HCT116 (cell line): ENCODE results near the gene STAG1. TPM values are rescaled to one million over a fixed set of nuclear protein-coding genes. Genes with fewer than 3 reads are reported as not detected.

Experiments
- ATAC-seq: fragments of 200-7000 bp; cut with Tn5 transposase; 2 replicates; pipeline ENCODE4 v1.9.1; 2020; ENCODE audit warnings: mild to moderate bottlenecking, moderate library complexity
- BruUV-seq: library from RNA; stranded (reverse); fragments of 400-500 nt; replicated peaks from 2 replicates; lab custom pipeline; 2021; lab: Mats Ljungman, UMichigan
- CTCF ChIA-PET: fragments of 300-600 bp; sonication (Branson Sonifier 250); formaldehyde crosslinking; loops from one replicate; lab custom pipeline; 2021; ENCODE audit warnings: antibody characterized with exemption; lab: Charles Lee
- POLR2A ChIA-PET: fragments of 300-600, 350-600 bp; sonication (Branson Sonifier 250); formaldehyde crosslinking; loops from one replicate; lab custom pipeline; 2021; ENCODE audit warnings: antibody characterized with exemption; lab: Charles Lee
- RAD21 ChIA-PET, 2 experiments: fragments of 300-600 bp; sonication (Branson Sonifier 250); formaldehyde crosslinking; loops; one replicate each; lab custom pipeline; 2023; ENCODE audit warnings: low total read pairs in 2 of 2; ENCODE audit not compliant: uncharacterized antibody in 2 of 2, unreplicated experiment in 2 of 2, low non-redundant PET in 1 of 2; lab: Charles Lee
- DNase-seq: peaks from one replicate; pipeline ENCODE4 v3.0.0-alpha.2; 2010; ENCODE audit warnings: low read depth, low spot score
- H2AFZ ChIP-seq: fragments of 200-600 bp; shearing (Covaris generic), sonication (generic); 2 replicates; pipeline ENCODE4 v1.6.1; 2017; ENCODE audit warnings: low read depth, mixed run types, mixed read lengths, antibody characterized with exemption, low read length; ENCODE audit not compliant: poor library complexity, severe bottlenecking
- H3K27ac ChIP-seq: 2 replicates; pipeline ENCODE4 v1.5.1; 2012; ENCODE audit warnings: low read depth, low read length
- H3K27me3 ChIP-seq: fragments of 200-600 bp; sonication (generic); 2 replicates; pipeline ENCODE4 v1.6.1; 2016; ENCODE audit warnings: mixed run types, low read length, mixed read lengths; ENCODE audit not compliant: insufficient read depth
- H3K36me3 ChIP-seq, 2 experiments: fragments of 200-500 bp in 1 of 2; fragments of 200-600 bp in 1 of 2; sonication (Bioruptor generic) in 1 of 2; sonication (generic) in 1 of 2; 2 replicates each; pipeline versions ENCODE4 v1.5.1 to v1.6.1; 2014 to 2016; ENCODE audit warnings: low read length in 2 of 2, inconsistent platforms in 1 of 2, mixed read lengths in 1 of 2, mixed run types in 1 of 2; ENCODE audit not compliant: insufficient read depth in 2 of 2, control insufficient read depth in 1 of 2
- H3K4me1 ChIP-seq, 2 experiments: fragments of 200-600 bp in 1 of 2; sonication (generic) in 1 of 2; 2 replicates each; pipeline versions ENCODE4 v1.5.1 to v1.6.1; 2012 to 2017; ENCODE audit warnings: low read length in 2 of 2, inconsistent platforms in 1 of 2, mild to moderate bottlenecking in 1 of 2, mixed read lengths in 1 of 2, mixed run types in 1 of 2, moderate library complexity in 1 of 2; ENCODE audit not compliant: insufficient read depth in 2 of 2, control insufficient read depth in 1 of 2
- H3K4me2 ChIP-seq: fragments of 200-600 bp; sonication (generic); 2 replicates; pipeline ENCODE4 v1.6.1; 2017; ENCODE audit warnings: mixed run types, low read length, mixed read lengths
- H3K4me3 ChIP-seq, 2 experiments: fragments of 200-600 bp in 1 of 2; sonication (generic) in 1 of 2; replicated peaks in 1 of 2; 2 replicates each; pipeline ENCODE4 v1.5.1; 2011 to 2016; ENCODE audit warnings: low read length in 2 of 2, control low read depth in 1 of 2, low read depth in 1 of 2, mild to moderate bottlenecking in 1 of 2, mixed read lengths in 1 of 2, mixed run types in 1 of 2
- H3K79me2 ChIP-seq: fragments of 200-600 bp; sonication (generic); 2 replicates; pipeline ENCODE4 v1.6.1; 2017; ENCODE audit warnings: mild to moderate bottlenecking, mixed run types, low read length, moderate library complexity, mixed read lengths; ENCODE audit not compliant: insufficient read depth
- H3K9ac ChIP-seq: fragments of 200-600 bp; sonication (generic); 2 replicates; pipeline ENCODE4 v1.6.1; 2016; ENCODE audit warnings: low read length, mixed read lengths
- H3K9me2 ChIP-seq: fragments of 200-600 bp; sonication (generic), shearing (Covaris generic); 2 replicates; pipeline ENCODE4 v1.6.1; 2017; ENCODE audit warnings: mixed run types, mild to moderate bottlenecking, moderate library complexity; ENCODE audit not compliant: insufficient read depth
- H3K9me3 ChIP-seq, 2 experiments: fragments of 200-500 bp in 1 of 2; fragments of 200-600 bp in 1 of 2; sonication (Bioruptor generic) in 1 of 2; sonication (generic) in 1 of 2; 2 replicates each; pipeline ENCODE4 v1.6.1; 2014 to 2017; ENCODE audit warnings: low read length in 2 of 2, mixed read lengths in 2 of 2, inconsistent platforms in 1 of 2, low read depth in 1 of 2, mild to moderate bottlenecking in 1 of 2, mixed run types in 1 of 2, moderate library complexity in 1 of 2; ENCODE audit not compliant: control insufficient read depth in 1 of 2, insufficient read depth in 1 of 2
- H4K20me1 ChIP-seq: fragments of 200-600 bp; sonication (generic), shearing (Covaris generic); 2 replicates; pipeline ENCODE4 v1.6.1; 2017; ENCODE audit warnings: mixed run types, mild to moderate bottlenecking, moderate library complexity; ENCODE audit not compliant: insufficient read depth
- CEBPB ChIP-seq: IDR thresholded peaks from 2 replicates; pipeline ENCODE4 v1.6.1; 2012; ENCODE audit warnings: low read depth
- EGR1 ChIP-seq: IDR thresholded peaks from 2 replicates; pipeline ENCODE4 v1.6.1; 2012; ENCODE audit warnings: low read depth
- EZH2 ChIP-seq: fragments of 200-600 bp; sonication (generic); IDR thresholded peaks from 2 replicates; pipeline ENCODE4 v1.6.1; 2017; ENCODE audit warnings: antibody characterized with exemption, mixed run types
- EZH2phosphoT487 ChIP-seq: fragments of 200-600 bp; IDR thresholded peaks from 2 replicates; pipeline ENCODE4 v1.6.1; 2018; ENCODE audit warnings: antibody characterized with exemption, borderline replicate concordance
- JUND ChIP-seq: IDR thresholded peaks from 2 replicates; pipeline ENCODE4 v1.6.1; 2012
- POLR2AphosphoS5 ChIP-seq: IDR thresholded peaks from 2 replicates; pipeline ENCODE4 v1.6.1; 2011; ENCODE audit warnings: mild to moderate bottlenecking, low read depth, low read length, moderate library complexity
- SIN3A ChIP-seq: IDR thresholded peaks from 2 replicates; pipeline ENCODE4 v1.6.1; 2012; ENCODE audit warnings: low read depth
- YY1 ChIP-seq: IDR thresholded peaks from 2 replicates; pipeline ENCODE4 v1.6.1; 2011; ENCODE audit warnings: low read length, low read depth, moderate library complexity, mild to moderate bottlenecking; ENCODE audit not compliant: insufficient replicate concordance; ENCODE audit errors: extremely low read depth
- intact Hi-C: fragments of 100-400 bp; cut with micrococcal nuclease; formaldehyde crosslinking; loops from 2 replicates; pipeline ENCODE4 v1.10.0; 2022
- total RNA-seq: library from RNA; stranded (reverse); gene quantifications from one replicate; pipeline ENCODE4 v1.2.1, GENCODE V29; 2021; ENCODE audit not compliant: unreplicated experiment
- TF ChIP-seq, protein P1 (sequence below), 3 experiments: fragments of 200-600 bp in 1 of 3; sonication (generic) in 1 of 3; IDR thresholded peaks in 2 of 3; conservative IDR thresholded peaks in 1 of 3; 2 replicates each; pipeline ENCODE4 v1.5.1; 2012 to 2017; ENCODE audit warnings: low read depth in 2 of 3, low read length in 2 of 3, antibody characterized with exemption in 1 of 3, borderline replicate concordance in 1 of 3, control low read depth in 1 of 3, mild to moderate bottlenecking in 1 of 3, mixed read lengths in 1 of 3, mixed run types in 1 of 3, moderate library complexity in 1 of 3; ENCODE audit not compliant: insufficient read depth in 1 of 3
- TF ChIP-seq, protein P2 (sequence below): IDR thresholded peaks from 2 replicates; pipeline ENCODE4 v1.6.1; 2012
- TF ChIP-seq, protein P3 (sequence below): IDR thresholded peaks from 2 replicates; pipeline ENCODE4 v1.6.1; 2011; ENCODE audit warnings: mild to moderate bottlenecking, low read length, moderate library complexity; ENCODE audit not compliant: insufficient replicate concordance; ENCODE audit errors: extremely low read depth

Gene STAG1
- total RNA-seq, 1 experiment from 2014 or later = 29.4 TPM

DNA sequence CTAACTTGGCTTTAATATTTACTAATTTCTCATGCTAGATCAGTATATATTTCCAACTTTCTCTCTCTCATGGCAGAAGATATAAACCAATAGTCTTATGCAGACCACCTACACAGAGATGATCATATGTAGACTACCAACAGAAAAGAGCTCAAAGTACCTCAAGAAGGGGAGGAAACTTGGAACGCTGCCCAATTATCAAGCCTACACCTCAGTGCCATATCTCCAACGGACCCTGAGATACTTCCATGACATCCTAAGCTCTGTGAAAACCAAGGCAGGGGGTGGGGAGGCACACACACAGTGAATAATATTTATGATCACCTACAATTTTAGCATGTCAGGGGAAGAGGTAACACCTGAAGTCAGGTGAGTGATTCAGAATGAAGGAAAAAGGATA is 100.6 kb downstream of the STAG1 start:
- no peak for TF ChIP-seq YY1
- TF ChIP-seq POLR2AphosphoS5 = no peak
- no peak for TF ChIP-seq EZH2phosphoT487
- no peak for TF ChIP-seq EZH2
- TF ChIP-seq JUND = no peak
- TF ChIP-seq CEBPB = no peak
- no peak for TF ChIP-seq SIN3A
- TF ChIP-seq, protein P1, sequence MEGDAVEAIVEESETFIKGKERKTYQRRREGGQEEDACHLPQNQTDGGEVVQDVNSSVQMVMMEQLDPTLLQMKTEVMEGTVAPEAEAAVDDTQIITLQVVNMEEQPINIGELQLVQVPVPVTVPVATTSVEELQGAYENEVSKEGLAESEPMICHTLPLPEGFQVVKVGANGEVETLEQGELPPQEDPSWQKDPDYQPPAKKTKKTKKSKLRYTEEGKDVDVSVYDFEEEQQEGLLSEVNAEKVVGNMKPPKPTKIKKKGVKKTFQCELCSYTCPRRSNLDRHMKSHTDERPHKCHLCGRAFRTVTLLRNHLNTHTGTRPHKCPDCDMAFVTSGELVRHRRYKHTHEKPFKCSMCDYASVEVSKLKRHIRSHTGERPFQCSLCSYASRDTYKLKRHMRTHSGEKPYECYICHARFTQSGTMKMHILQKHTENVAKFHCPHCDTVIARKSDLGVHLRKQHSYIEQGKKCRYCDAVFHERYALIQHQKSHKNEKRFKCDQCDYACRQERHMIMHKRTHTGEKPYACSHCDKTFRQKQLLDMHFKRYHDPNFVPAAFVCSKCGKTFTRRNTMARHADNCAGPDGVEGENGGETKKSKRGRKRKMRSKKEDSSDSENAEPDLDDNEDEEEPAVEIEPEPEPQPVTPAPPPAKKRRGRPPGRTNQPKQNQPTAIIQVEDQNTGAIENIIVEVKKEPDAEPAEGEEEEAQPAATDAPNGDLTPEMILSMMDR (IDR thresholded peaks at IDR 0.05 in 2 of 3, conservative IDR thresholded peaks at IDR 0.05 in 1 of 3; ENCODE audit: borderline replicate concordance in 1 of 3, insufficient read depth in 1 of 3, low read depth in 2 of 3, low read length in 2 of 3) = no peak
- TF ChIP-seq EGR1 = no peak
- TF ChIP-seq, protein P2, sequence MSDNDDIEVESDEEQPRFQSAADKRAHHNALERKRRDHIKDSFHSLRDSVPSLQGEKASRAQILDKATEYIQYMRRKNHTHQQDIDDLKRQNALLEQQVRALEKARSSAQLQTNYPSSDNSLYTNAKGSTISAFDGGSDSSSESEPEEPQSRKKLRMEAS = no peak
- TF ChIP-seq, protein P3, sequence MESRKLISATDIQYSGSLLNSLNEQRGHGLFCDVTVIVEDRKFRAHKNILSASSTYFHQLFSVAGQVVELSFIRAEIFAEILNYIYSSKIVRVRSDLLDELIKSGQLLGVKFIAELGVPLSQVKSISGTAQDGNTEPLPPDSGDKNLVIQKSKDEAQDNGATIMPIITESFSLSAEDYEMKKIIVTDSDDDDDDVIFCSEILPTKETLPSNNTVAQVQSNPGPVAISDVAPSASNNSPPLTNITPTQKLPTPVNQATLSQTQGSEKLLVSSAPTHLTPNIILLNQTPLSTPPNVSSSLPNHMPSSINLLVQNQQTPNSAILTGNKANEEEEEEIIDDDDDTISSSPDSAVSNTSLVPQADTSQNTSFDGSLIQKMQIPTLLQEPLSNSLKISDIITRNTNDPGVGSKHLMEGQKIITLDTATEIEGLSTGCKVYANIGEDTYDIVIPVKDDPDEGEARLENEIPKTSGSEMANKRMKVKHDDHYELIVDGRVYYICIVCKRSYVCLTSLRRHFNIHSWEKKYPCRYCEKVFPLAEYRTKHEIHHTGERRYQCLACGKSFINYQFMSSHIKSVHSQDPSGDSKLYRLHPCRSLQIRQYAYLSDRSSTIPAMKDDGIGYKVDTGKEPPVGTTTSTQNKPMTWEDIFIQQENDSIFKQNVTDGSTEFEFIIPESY = no peak
- Histone ChIP-seq H3K4me1 (peaks cover 5 to 11% of the 10 kb centered on the region in 2 experiments), H3K4me3 (no peak overlapping the region), H2AFZ (no peak overlapping the region), H3K27me3 (no peaks in the 10 kb centered on the region), H3K79me2 (peaks cover 93% of the 10 kb centered on the region), H3K36me3 (no peaks in the 10 kb centered on the region), H3K9ac (no peak overlapping the region), H3K27ac (no peak overlapping the region), H3K9me3 (peaks cover 0 to 5% of the 10 kb centered on the region in 2 experiments; a peak in 1 of 4 replicates), H3K4me2 (no peak overlapping the region), H3K9me2 (no peaks in the 10 kb centered on the region), H4K20me1 (no peaks in the 10 kb centered on the region)
- CTCF ChIA-PET = no interaction called here
- no TSS peak for BruUV-seq
- no peak for DNase-seq
- RAD21 ChIA-PET = no interaction called here
- intact Hi-C loops = no loop called here
- POLR2A ChIA-PET = no interaction called here
- no peak for ATAC-seq
